Thymus (tissue), 11 donors: ENCODE results near the gene BMAL1. TPM values are rescaled to one million over a fixed set of nuclear protein-coding genes. Genes with fewer than 3 reads are reported as not detected.

Experiments
- DNase-seq, 9 donors: peaks; one replicate each; pipeline ENCODE4 v3.0.0-alpha.2; 2013; ENCODE audit warnings: low spot score in 9 of 9, low read depth in 6 of 9, missing footprints in 1 of 9
- H3K27ac ChIP-seq, 2 donors: one replicate each; pipeline ENCODE4 v1.5.1; 2013; ENCODE audit warnings: control low read depth in 1 of 2, low read depth in 1 of 2, low read length in 1 of 2, mild to moderate bottlenecking in 1 of 2, moderate library complexity in 1 of 2
- H3K27me3 ChIP-seq, 2 donors: one replicate each; pipeline ENCODE4 v1.5.1; 2013; ENCODE audit warnings: low read length in 1 of 2; ENCODE audit not compliant: control insufficient read depth in 2 of 2, insufficient read depth in 1 of 2
- H3K36me3 ChIP-seq, 2 donors: one replicate each; pipeline ENCODE4 v1.5.1; 2013; ENCODE audit warnings: low read length in 1 of 2, mild to moderate bottlenecking in 1 of 2, moderate library complexity in 1 of 2; ENCODE audit not compliant: control insufficient read depth in 2 of 2, insufficient read depth in 2 of 2
- H3K4me1 ChIP-seq, 2 donors: one replicate each; pipeline ENCODE4 v1.5.1; 2013; ENCODE audit warnings: low read length in 2 of 2; ENCODE audit not compliant: control insufficient read depth in 2 of 2, insufficient read depth in 2 of 2
- H3K4me3 ChIP-seq, 2 donors: one replicate each; pipeline ENCODE4 v1.5.1; 2013; ENCODE audit warnings: low read length in 2 of 2, control low read depth in 1 of 2, mild to moderate bottlenecking in 1 of 2
- H3K9me3 ChIP-seq, 2 donors: one replicate each; pipeline ENCODE4 v1.5.1; 2013; ENCODE audit warnings: low read length in 1 of 2, mild to moderate bottlenecking in 1 of 2; ENCODE audit not compliant: control insufficient read depth in 2 of 2, insufficient read depth in 1 of 2
- WGBS: extraction: QIAGEN DNeasy Blood & Tissue Kit; methylation state at CpG from one replicate; pipeline ENCODE4 v1.1.7; 2013; 5-methylcytosine and 5-hydroxymethylcytosine counted together
- polyA plus RNA-seq: library from polyadenylated mRNA; stranded (reverse); fragments of 200-250 nt; gene quantifications from one replicate; pipeline ENCODE4 v1.2.3, GENCODE V29; 2013
- total RNA-seq: library from RNA; stranded (reverse); fragments of 120-200 nt; gene quantifications from one replicate; pipeline ENCODE4 v1.2.4, GENCODE V29; 2013
- donor health status: healthy.

Gene BMAL1
- total and polyA plus RNA-seq, 2 donors, result 28.8 to 35.4 TPM

DNA sequence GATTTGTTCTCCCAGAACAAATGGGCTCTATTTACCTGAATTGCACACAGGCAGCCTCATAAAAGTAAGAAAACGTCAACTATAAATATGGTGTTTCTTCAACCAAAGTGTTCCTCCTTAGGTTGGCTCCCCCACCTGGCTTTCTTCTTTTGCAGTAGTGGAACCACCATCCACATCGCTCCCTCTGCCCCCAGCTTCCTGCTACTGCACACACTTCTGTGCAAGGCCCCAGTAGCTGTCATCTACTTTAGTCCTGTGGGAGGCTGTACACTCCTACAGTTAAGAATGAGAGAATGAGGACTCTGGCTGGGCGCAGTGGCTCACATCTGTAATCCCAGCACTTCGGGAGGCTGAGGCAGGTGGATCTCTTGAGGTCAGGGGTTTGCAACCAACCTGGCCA, 89.5 kb downstream of the BMAL1 start:
- Histone ChIP-seq H3K27me3 (no peaks in the 10 kb centered on the region), H3K4me1 (no peaks in the 10 kb centered on the region), H3K9me3 (no peaks in the 10 kb centered on the region), H3K4me3 (no peak overlapping the region), H3K36me3 (peaks cover 78 to 88% of the 10 kb centered on the region in 2 donors), H3K27ac (no peak overlapping the region)
- WGBS, result 97% methylated on average over 4 of the region's 4 CpGs
- no peak for DNase-seq

DNA sequence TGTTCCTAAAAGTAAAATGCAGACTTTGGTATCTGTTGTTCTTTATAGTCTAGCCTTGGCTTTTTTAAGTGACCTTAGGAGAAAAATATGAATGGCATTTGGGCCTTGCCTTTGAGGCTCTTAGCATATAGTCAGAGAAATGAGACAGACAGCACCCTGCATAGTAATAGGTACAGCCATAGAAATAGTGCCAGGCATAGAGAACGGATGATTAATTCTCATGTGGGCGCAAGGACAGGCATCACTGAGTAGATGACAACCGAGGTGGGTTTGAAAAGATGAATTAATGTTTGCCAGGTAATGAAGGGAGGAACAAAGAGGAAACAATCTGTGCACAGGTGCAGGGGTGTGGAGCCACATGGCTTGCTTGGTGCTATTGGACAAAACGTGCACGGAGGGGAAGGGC, 90.5 kb downstream of the BMAL1 start:
- Histone ChIP-seq H3K4me3 (no peak overlapping the region), H3K4me1 (no peaks in the 10 kb centered on the region), H3K9me3 (no peaks in the 10 kb centered on the region), H3K27me3 (no peaks in the 10 kb centered on the region), H3K36me3 (peaks cover 84 to 90% of the 10 kb centered on the region in 2 donors), H3K27ac (no peak overlapping the region)
- DNase-seq, result no peak
- 94% methylated on average over 5 of the region's 5 CpGs for WGBS

DNA sequence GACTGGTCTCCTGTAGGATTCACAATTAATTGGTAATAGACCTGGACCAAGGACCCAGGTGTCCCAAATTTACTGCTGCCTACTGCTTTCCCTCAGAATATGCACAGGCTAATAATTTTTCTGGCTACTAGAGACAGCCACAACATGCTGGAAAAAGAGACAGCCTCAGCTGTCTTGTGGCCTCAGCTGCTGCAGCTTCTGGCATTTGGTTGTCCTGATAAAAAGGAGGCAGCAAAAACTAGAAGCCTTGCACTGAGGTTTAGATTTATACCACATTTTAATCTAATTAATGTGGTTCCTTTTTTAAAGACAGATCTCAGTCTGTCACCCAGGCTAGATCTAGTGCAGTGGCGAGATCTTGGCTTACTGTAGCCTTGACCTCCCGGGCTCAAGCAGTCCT, 95.6 kb downstream of the BMAL1 start:
- no peak for DNase-seq
- Histone ChIP-seq H3K36me3 (peaks cover 87 to 94% of the 10 kb centered on the region in 2 donors), H3K9me3 (peaks cover 0 to 1% of the 10 kb centered on the region in 2 donors), H3K27me3 (no peaks in the 10 kb centered on the region), H3K4me3 (no peak overlapping the region), H3K27ac (no peak overlapping the region), H3K4me1 (no peaks in the 10 kb centered on the region)
- 98% methylated on average over 2 of the region's 2 CpGs for WGBS

DNA sequence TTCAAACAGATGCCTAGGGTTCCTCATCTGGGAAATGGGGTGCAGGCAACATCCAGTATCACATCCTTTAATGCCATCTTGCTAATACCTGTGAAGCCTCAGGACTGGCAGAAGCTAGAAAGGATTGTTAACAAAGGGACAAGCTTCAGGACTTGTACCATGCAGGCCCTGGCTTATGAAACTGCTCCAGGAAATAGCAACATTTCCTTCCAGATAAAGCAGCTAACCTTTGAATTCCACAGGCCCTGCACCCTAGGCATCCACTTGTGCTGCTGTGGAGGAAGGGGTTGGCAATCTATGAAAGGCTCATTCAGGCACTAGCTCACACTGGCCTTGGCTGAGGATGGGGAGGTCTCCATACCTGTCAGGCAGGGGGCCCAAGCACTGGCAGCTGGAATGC, 98.2 kb downstream of the BMAL1 start:
- Histone ChIP-seq H3K36me3 (peaks cover 89 to 94% of the 10 kb centered on the region in 2 donors), H3K4me1 (no peaks in the 10 kb centered on the region), H3K9me3 (peaks cover 0 to 1% of the 10 kb centered on the region in 2 donors), H3K4me3 (no peak overlapping the region), H3K27me3 (no peaks in the 10 kb centered on the region), H3K27ac (no peak overlapping the region)
- no peak for DNase-seq

DNA sequence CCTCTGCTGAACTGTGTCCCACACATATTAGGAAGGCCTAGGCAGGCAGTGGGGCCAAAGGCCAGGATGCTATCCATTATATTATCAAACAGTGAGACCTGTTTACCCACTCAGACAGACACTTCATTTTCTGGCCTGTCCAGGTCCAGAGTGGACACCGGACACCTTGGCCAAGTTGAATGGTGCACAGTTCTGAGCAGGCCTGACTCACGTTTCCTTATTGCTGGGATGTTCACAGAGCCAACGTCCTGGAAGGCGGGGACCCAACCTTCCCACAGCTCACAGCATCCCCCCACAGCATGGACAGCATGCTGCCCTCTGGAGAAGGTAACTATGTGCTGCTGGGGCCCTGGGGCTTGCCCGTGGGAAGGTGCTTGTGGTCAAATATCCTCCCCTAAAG, 98.8 kb downstream of the BMAL1 start:
- 96% methylated on average over 5 of the region's 5 CpGs for WGBS
- Histone ChIP-seq H3K27me3 (no peaks in the 10 kb centered on the region), H3K4me3 (no peak overlapping the region), H3K9me3 (peaks cover 0 to 1% of the 10 kb centered on the region in 2 donors), H3K4me1 (no peaks in the 10 kb centered on the region), H3K36me3 (peaks cover 90 to 94% of the 10 kb centered on the region in 2 donors), H3K27ac (no peak overlapping the region)
- no peak for DNase-seq

DNA sequence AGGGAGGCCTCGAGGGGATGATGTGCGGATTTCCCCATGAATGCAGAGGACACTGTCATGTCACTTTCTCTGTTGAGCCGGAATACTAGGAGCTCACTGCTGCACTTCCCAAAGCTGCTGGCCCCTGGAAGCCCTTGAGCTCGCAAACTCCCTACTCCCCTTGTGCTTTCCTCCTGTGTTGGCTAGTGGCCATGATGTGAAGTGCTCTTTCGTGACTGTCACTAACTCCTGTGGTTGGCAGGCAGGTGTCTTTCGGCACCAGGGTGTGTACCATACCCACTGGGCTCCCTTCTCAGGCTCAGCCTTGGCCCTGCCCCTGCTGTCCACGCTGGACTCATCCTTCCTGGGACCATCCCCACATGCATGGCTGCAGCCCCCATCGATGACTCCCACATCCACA, 99.2 kb downstream of the BMAL1 start:
- Histone ChIP-seq H3K36me3 (peaks cover 90 to 92% of the 10 kb centered on the region in 2 donors), H3K27ac (no peak overlapping the region), H3K27me3 (no peaks in the 10 kb centered on the region), H3K4me1 (no peaks in the 10 kb centered on the region), H3K4me3 (no peak overlapping the region), H3K9me3 (peaks cover 0 to 1% of the 10 kb centered on the region in 2 donors)
- WGBS, result 97% methylated on average over 8 of the region's 8 CpGs
- DNase-seq, result no peak

DNA sequence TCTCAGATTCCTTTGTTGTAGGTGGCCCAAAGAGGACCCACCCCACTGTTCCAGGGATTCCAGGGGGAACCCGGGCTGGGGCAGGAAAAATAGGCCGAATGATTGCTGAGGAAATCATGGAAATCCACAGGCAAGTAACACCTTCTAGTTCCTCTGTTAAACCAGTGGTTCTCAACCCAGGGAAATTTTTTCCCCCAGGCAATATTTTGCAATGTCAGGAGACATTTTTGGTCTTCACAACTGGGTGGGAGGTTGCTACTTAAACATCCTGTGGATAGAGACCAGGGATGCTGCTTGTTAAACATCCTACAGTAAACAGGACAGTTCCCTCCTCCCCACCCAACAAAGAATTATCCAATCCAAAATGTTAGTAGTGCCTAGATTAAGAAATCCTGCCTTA, 100.7 kb downstream of the BMAL1 start:
- no peak for DNase-seq
- Histone ChIP-seq H3K27me3 (no peaks in the 10 kb centered on the region), H3K4me1 (no peaks in the 10 kb centered on the region), H3K27ac (no peak overlapping the region), H3K4me3 (no peak overlapping the region), H3K9me3 (peaks cover 0 to 1% of the 10 kb centered on the region in 2 donors), H3K36me3 (peaks cover 83 to 91% of the 10 kb centered on the region in 2 donors)
- 96% methylated on average over 2 of the region's 2 CpGs for WGBS

DNA sequence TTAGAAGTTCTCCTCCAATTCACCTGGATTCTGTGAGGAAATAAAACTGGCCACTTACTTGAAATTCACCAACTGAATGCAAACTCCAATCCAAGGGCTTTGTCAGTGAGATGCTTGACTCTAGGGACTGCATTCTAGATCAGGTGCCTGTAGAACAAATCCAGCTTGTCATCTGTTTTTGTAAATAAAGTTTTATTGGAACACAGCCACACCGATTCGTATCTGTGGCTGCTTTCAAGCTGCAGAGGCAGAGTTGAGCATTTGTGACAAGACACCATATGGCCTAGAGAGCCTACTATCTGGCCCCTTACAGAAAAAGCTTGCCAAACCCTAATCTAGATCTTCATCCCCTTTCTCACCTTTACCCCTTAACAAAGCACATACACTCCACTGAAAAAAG, 103.1 kb downstream of the BMAL1 start:
- H3K9me3 ChIP-seq, result peaks cover 0 to 1% of the 10 kb centered on the region in 2 donors
- no peaks in the 10 kb centered on the region for H3K4me1 ChIP-seq
- H3K4me3 ChIP-seq, result no peak overlapping the region
- H3K27me3 ChIP-seq, result no peaks in the 10 kb centered on the region
- DNase-seq, result no peak
- WGBS, result 97% methylated on average over 2 of the region's 2 CpGs
- H3K36me3 ChIP-seq, result peaks cover 66 to 83% of the 10 kb centered on the region in 2 donors
- no peak overlapping the region for H3K27ac ChIP-seq

DNA sequence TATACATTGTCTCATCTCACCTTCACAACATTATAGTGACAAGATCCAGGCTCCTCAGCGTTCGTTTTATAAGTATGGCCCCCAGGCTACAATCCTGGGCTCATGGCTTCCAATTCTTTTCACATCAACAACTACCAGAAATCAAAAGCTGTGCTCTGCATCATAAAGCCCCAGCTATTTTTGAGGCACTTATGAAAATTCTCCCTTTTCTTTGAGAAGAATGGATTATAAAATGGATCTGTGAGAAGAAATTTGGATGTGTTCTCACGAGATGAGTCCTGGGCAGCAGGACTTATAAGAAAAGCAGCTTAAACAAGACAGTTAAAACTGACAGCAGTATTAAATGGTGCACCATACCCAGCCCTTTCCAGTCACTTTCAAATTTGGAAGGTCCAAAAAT, 105.2 kb downstream of the BMAL1 start:
- H3K27ac ChIP-seq, result no peak overlapping the region
- no peaks in the 10 kb centered on the region for H3K4me1 ChIP-seq
- no peaks in the 10 kb centered on the region for H3K27me3 ChIP-seq
- peaks cover 50 to 73% of the 10 kb centered on the region in 2 donors for H3K36me3 ChIP-seq
- H3K4me3 ChIP-seq, result no peak overlapping the region
- H3K9me3 ChIP-seq, result no peaks in the 10 kb centered on the region
- DNase-seq, result no peak
- 97% methylated on average over 3 of the region's 3 CpGs for WGBS
